WTC11 (cell line): Measurements from ENCODE around the gene PKHD1. TPM values are rescaled to one million over a fixed set of nuclear protein-coding genes. Genes with fewer than 3 reads are reported as not detected.

ENCODE experiments used
- ATAC-seq: fragments of 200-7000 bp; cut with Tn5 transposase; 2 replicates; pipeline ENCODE4 v1.10.0; 2021; ENCODE audit warnings: mild to moderate bottlenecking, moderate library complexity
- CTCF ChIA-PET: fragments of 300-600 bp; sonication (Branson Sonifier 250); formaldehyde crosslinking; loops from one replicate; lab custom pipeline; 2021; ENCODE audit warnings: antibody characterized with exemption; lab: Charles Lee
- POLR2A ChIA-PET: fragments of 350-600 bp; sonication (Branson Sonifier 250); formaldehyde crosslinking; loops from one replicate; lab custom pipeline; 2021; ENCODE audit warnings: antibody characterized with exemption; lab: Charles Lee
- DNase-seq: peaks from one replicate; pipeline ENCODE4 v3.0.0; 2021; ENCODE audit warnings: low spot score
- H3K27ac Mint-ChIP-seq: 2 replicates; pipeline ENCODE4 v1.8.0; 2021; ENCODE audit warnings: mixed read lengths
- H3K27me3 Mint-ChIP-seq: 2 replicates; pipeline ENCODE4 v1.8.0; 2021; ENCODE audit warnings: low read depth, mild to moderate bottlenecking, moderate library complexity, mixed read lengths
- H3K36me3 Mint-ChIP-seq: 2 replicates; pipeline ENCODE4 v1.8.0; 2021; ENCODE audit warnings: mixed read lengths
- H3K4me1 Mint-ChIP-seq: 2 replicates; pipeline ENCODE4 v1.8.0; 2022; ENCODE audit warnings: mixed read lengths
- H3K4me3 Mint-ChIP-seq: 2 replicates; pipeline ENCODE4 v1.8.0; 2021; ENCODE audit warnings: mild to moderate bottlenecking, moderate library complexity, mixed read lengths
- H3K9me3 Mint-ChIP-seq: 2 replicates; pipeline ENCODE4 v1.8.0; 2021; ENCODE audit warnings: mixed read lengths
- CREM ChIP-seq: sonication (generic); formaldehyde crosslinking; IDR thresholded peaks from 2 replicates; pipeline ENCODE4 v1.8.1; 2022; ENCODE audit warnings: mild to moderate bottlenecking, missing genetic modification reagents, moderate library complexity
- ESRRA ChIP-seq: sonication (generic); formaldehyde crosslinking; IDR thresholded peaks from 2 replicates; pipeline ENCODE4 v1.8.1; 2022; ENCODE audit warnings: mild to moderate bottlenecking, missing genetic modification reagents, borderline replicate concordance
- FOXJ3 ChIP-seq: sonication (generic); formaldehyde crosslinking; IDR thresholded peaks from 2 replicates; pipeline ENCODE4 v1.9.0; 2021; ENCODE audit warnings: missing genetic modification reagents, mild to moderate bottlenecking, borderline replicate concordance
- FOXK1 ChIP-seq: sonication (generic); formaldehyde crosslinking; IDR thresholded peaks from 2 replicates; pipeline ENCODE4 v1.8.0; 2022; ENCODE audit warnings: mild to moderate bottlenecking, moderate library complexity, missing genetic modification reagents
- MXD4 ChIP-seq: fragments of 250-450 bp; sonication (Bioruptor Pico); IDR thresholded peaks from 2 replicates; pipeline ENCODE4 v1.8.0; 2021; ENCODE audit warnings: mild to moderate bottlenecking, moderate library complexity, borderline replicate concordance
- NFE2L1 ChIP-seq: sonication (generic); formaldehyde crosslinking; IDR thresholded peaks from 2 replicates; pipeline ENCODE4 v1.8.1; 2023; ENCODE audit warnings: missing genetic modification reagents
- PRRX2 ChIP-seq: fragments of 250-450 bp; sonication (Bioruptor Pico); IDR thresholded peaks from 2 replicates; pipeline ENCODE4 v1.8.0; 2021; ENCODE audit warnings: mild to moderate bottlenecking
- RELA ChIP-seq: sonication (generic); formaldehyde crosslinking; IDR thresholded peaks from 2 replicates; pipeline ENCODE4 v1.8.1; 2022; ENCODE audit warnings: missing genetic modification reagents, mild to moderate bottlenecking, borderline replicate concordance
- SOX15 ChIP-seq: fragments of 250-450 bp; sonication (Bioruptor Pico); IDR thresholded peaks from 2 replicates; pipeline ENCODE4 v1.9.0; 2021; ENCODE audit warnings: mild to moderate bottlenecking
- SP1 ChIP-seq: sonication (generic); formaldehyde crosslinking; conservative IDR thresholded peaks from 2 replicates; pipeline ENCODE4 v1.8.1; 2022; ENCODE audit warnings: missing genetic modification reagents
- ZNF263 ChIP-seq: sonication (generic); formaldehyde crosslinking; IDR thresholded peaks from 2 replicates; pipeline ENCODE4 v1.8.1; 2022; ENCODE audit warnings: low read depth, mild to moderate bottlenecking, moderate library complexity, missing genetic modification reagents
- ZNF317 ChIP-seq: sonication (generic); formaldehyde crosslinking; IDR thresholded peaks from 2 replicates; pipeline ENCODE4 v1.8.1; 2023; ENCODE audit warnings: low read depth, mild to moderate bottlenecking, moderate library complexity, missing genetic modification reagents, borderline replicate concordance
- ZNF416 ChIP-seq: fragments of 250-450 bp; sonication (Bioruptor Pico); IDR thresholded peaks from 2 replicates; pipeline ENCODE4 v1.9.0; 2021; ENCODE audit warnings: mild to moderate bottlenecking, inconsistent platforms
- ZNF671 ChIP-seq: fragments of 250-450 bp; sonication (Bioruptor Pico); IDR thresholded peaks from 2 replicates; pipeline ENCODE4 v1.8.0; 2021; ENCODE audit warnings: mild to moderate bottlenecking
- total RNA-seq: library from RNA; stranded (reverse); gene quantifications from 3 replicates; pipeline ENCODE4 v1.2.3, GENCODE V29; 2021
- TF ChIP-seq, protein P1 (sequence below): sonication (generic); formaldehyde crosslinking; IDR thresholded peaks from 2 replicates; pipeline ENCODE4 v1.8.1; 2022; ENCODE audit warnings: mild to moderate bottlenecking, missing genetic modification reagents, moderate library complexity, borderline replicate concordance
- TF ChIP-seq, protein P2 (sequence below): sonication (generic); formaldehyde crosslinking; IDR thresholded peaks from 2 replicates; pipeline ENCODE4 v1.8.1; 2023; ENCODE audit warnings: mild to moderate bottlenecking, missing genetic modification reagents, moderate library complexity
- TF ChIP-seq, protein P3 (sequence below): fragments of 250-450 bp; sonication (Bioruptor Pico); IDR thresholded peaks from 2 replicates; pipeline ENCODE4 v1.9.0; 2021; ENCODE audit warnings: mild to moderate bottlenecking, borderline replicate concordance
- TF ChIP-seq, protein P4 (sequence below): sonication (generic); formaldehyde crosslinking; IDR thresholded peaks from 2 replicates; pipeline ENCODE4 v1.8.1; 2022; ENCODE audit warnings: mild to moderate bottlenecking, moderate library complexity, missing genetic modification reagents
- TF ChIP-seq, protein P5 (sequence below): sonication (generic); formaldehyde crosslinking; IDR thresholded peaks from 2 replicates; pipeline ENCODE4 v1.8.0; 2022; ENCODE audit warnings: mild to moderate bottlenecking, missing genetic modification reagents
- TF ChIP-seq, protein P6 (sequence below): sonication (generic); formaldehyde crosslinking; IDR thresholded peaks from 2 replicates; pipeline ENCODE4 v1.8.1; 2023; ENCODE audit warnings: mild to moderate bottlenecking, missing genetic modification reagents

The PKHD1 gene
- total RNA-seq, 1 experiment from 2014 or later = 0.15 TPM

DNA sequence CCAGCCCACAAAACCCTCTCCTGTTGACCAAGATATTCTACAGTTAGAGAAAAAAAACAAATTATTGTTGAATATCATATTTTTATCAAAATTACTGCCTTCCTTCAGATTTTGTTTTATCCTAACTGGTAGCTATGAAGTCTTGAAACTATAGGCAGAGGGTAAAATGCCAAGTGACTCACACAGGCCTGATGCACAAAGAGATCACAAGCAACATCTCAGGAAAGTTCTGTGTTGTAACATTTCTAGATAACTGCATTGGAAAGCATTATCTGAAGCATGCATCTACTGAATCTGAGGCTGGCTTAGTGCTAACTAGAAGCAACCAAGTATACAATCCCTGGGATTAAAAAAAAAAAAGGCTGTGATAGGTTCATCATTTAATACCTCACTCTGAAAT, 134.2 kb downstream of the PKHD1 start (continued):
- TF ChIP-seq, protein P1, sequence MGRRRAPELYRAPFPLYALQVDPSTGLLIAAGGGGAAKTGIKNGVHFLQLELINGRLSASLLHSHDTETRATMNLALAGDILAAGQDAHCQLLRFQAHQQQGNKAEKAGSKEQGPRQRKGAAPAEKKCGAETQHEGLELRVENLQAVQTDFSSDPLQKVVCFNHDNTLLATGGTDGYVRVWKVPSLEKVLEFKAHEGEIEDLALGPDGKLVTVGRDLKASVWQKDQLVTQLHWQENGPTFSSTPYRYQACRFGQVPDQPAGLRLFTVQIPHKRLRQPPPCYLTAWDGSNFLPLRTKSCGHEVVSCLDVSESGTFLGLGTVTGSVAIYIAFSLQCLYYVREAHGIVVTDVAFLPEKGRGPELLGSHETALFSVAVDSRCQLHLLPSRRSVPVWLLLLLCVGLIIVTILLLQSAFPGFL (CRISPR knock-in tag) = no peak
- TF ChIP-seq SP1 (CRISPR knock-in tag) (no peak), ZNF416 (no peak)
- TF ChIP-seq, all 79 proteins: peak for 0

DNA sequence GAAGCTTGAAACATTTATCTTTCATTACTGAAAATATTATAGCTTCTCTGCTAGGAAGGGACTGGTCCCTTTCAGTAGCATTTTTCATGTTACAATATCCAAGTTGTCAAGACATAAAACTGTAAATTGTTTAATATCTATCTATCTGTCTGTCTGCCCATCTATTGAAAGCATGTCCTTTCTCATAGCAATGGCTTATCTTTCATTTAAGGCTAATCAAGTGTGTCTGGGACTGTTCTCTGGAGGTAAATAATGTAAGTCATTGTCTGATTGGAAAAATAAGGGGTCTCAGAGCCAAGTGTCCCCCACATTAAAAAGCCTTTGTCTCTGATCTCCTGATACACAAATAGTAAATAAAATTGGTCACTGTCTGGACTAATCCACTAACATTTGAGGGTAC, 135.5 kb downstream of the PKHD1 start:
- DNase-seq (no peak), ATAC-seq (no peak)
- TF ChIP-seq ZNF671 (CRISPR knock-in tag) = no peak
- TF ChIP-seq FOXK1 (CRISPR knock-in tag) = no peak
- TF ChIP-seq, protein P2, sequence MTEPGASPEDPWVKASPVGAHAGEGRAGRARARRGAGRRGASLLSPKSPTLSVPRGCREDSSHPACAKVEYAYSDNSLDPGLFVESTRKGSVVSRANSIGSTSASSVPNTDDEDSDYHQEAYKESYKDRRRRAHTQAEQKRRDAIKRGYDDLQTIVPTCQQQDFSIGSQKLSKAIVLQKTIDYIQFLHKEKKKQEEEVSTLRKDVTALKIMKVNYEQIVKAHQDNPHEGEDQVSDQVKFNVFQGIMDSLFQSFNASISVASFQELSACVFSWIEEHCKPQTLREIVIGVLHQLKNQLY = no peak
- TF ChIP-seq, protein P3, sequence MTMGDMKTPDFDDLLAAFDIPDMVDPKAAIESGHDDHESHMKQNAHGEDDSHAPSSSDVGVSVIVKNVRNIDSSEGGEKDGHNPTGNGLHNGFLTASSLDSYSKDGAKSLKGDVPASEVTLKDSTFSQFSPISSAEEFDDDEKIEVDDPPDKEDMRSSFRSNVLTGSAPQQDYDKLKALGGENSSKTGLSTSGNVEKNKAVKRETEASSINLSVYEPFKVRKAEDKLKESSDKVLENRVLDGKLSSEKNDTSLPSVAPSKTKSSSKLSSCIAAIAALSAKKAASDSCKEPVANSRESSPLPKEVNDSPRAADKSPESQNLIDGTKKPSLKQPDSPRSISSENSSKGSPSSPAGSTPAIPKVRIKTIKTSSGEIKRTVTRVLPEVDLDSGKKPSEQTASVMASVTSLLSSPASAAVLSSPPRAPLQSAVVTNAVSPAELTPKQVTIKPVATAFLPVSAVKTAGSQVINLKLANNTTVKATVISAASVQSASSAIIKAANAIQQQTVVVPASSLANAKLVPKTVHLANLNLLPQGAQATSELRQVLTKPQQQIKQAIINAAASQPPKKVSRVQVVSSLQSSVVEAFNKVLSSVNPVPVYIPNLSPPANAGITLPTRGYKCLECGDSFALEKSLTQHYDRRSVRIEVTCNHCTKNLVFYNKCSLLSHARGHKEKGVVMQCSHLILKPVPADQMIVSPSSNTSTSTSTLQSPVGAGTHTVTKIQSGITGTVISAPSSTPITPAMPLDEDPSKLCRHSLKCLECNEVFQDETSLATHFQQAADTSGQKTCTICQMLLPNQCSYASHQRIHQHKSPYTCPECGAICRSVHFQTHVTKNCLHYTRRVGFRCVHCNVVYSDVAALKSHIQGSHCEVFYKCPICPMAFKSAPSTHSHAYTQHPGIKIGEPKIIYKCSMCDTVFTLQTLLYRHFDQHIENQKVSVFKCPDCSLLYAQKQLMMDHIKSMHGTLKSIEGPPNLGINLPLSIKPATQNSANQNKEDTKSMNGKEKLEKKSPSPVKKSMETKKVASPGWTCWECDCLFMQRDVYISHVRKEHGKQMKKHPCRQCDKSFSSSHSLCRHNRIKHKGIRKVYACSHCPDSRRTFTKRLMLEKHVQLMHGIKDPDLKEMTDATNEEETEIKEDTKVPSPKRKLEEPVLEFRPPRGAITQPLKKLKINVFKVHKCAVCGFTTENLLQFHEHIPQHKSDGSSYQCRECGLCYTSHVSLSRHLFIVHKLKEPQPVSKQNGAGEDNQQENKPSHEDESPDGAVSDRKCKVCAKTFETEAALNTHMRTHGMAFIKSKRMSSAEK (CRISPR knock-in tag) = no peak
- TF ChIP-seq, protein P4, sequence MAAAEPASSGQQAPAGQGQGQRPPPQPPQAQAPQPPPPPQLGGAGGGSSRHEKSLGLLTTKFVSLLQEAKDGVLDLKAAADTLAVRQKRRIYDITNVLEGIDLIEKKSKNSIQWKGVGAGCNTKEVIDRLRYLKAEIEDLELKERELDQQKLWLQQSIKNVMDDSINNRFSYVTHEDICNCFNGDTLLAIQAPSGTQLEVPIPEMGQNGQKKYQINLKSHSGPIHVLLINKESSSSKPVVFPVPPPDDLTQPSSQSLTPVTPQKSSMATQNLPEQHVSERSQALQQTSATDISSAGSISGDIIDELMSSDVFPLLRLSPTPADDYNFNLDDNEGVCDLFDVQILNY = no peak
- TF ChIP-seq RELA (CRISPR knock-in tag) = no peak
- no peak for TF ChIP-seq SOX15 (CRISPR knock-in tag)
- TF ChIP-seq FOXJ3 (CRISPR knock-in tag) = no peak
- TF ChIP-seq ZNF263 (CRISPR knock-in tag) = no peak
- TF ChIP-seq PRRX2 = no peak
- no peak for TF ChIP-seq MXD4
- TF ChIP-seq, protein P5, sequence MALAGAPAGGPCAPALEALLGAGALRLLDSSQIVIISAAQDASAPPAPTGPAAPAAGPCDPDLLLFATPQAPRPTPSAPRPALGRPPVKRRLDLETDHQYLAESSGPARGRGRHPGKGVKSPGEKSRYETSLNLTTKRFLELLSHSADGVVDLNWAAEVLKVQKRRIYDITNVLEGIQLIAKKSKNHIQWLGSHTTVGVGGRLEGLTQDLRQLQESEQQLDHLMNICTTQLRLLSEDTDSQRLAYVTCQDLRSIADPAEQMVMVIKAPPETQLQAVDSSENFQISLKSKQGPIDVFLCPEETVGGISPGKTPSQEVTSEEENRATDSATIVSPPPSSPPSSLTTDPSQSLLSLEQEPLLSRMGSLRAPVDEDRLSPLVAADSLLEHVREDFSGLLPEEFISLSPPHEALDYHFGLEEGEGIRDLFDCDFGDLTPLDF (CRISPR knock-in tag) = no peak
- no peak for TF ChIP-seq ESRRA (CRISPR knock-in tag)
- TF ChIP-seq, protein P6, sequence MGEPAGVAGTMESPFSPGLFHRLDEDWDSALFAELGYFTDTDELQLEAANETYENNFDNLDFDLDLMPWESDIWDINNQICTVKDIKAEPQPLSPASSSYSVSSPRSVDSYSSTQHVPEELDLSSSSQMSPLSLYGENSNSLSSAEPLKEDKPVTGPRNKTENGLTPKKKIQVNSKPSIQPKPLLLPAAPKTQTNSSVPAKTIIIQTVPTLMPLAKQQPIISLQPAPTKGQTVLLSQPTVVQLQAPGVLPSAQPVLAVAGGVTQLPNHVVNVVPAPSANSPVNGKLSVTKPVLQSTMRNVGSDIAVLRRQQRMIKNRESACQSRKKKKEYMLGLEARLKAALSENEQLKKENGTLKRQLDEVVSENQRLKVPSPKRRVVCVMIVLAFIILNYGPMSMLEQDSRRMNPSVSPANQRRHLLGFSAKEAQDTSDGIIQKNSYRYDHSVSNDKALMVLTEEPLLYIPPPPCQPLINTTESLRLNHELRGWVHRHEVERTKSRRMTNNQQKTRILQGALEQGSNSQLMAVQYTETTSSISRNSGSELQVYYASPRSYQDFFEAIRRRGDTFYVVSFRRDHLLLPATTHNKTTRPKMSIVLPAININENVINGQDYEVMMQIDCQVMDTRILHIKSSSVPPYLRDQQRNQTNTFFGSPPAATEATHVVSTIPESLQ (CRISPR knock-in tag) = no peak
- TF ChIP-seq NFE2L1 (CRISPR knock-in tag) = no peak
- no peak for TF ChIP-seq CREM (CRISPR knock-in tag)
- TF ChIP-seq ZNF317 (CRISPR knock-in tag) = no peak
- Mint-ChIP-seq H3K9me3 (no peaks in the 10 kb centered on the region), H3K4me3 (no peak overlapping the region), H3K4me1 (no peaks in the 10 kb centered on the region), H3K27ac (no peak overlapping the region), H3K27me3 (no peaks in the 10 kb centered on the region), H3K36me3 (no peaks in the 10 kb centered on the region)
- ChIA-PET CTCF (interaction anchor here (0.7 to 3.3 kb wide), 3 partner anchors 8 to 98 kb away, joined by 3 to 12 read pairs (median 3); no protein-coding TSS in a partner anchor), POLR2A (no interaction called here)
